Gastroesophageal sphincter (tissue), 4 donors: Measurements from ENCODE around the gene HADH. TPM values are rescaled to one million over a fixed set of nuclear protein-coding genes. Genes with fewer than 3 reads are reported as not detected.

Source experiments
- ATAC-seq: fragments of 150-250 bp; one replicate; pipeline ENCODE4 v1.9.1; 2016; ENCODE audit warnings: mild to moderate bottlenecking, moderate library complexity
- H3K27ac ChIP-seq, 4 donors: fragments of 200-600 bp; sonication (generic) in 3 of 4; 1 replicate in 3 of 4; 2 replicates in 1 of 4; pipeline ENCODE4 v1.5.1; 2016 to 2019
- H3K27me3 ChIP-seq: fragments of 200-600 bp; sonication (generic); one replicate; pipeline ENCODE4 v1.5.1; 2019
- H3K36me3 ChIP-seq, 2 donors: fragments of 200-600 bp; sonication (generic); one replicate each; pipeline ENCODE4 v1.5.1; 2019; ENCODE audit warnings: control low read depth in 1 of 2
- H3K4me1 ChIP-seq, 3 donors: fragments of 200-600 bp; sonication (generic); 1 replicate in 2 of 3; 2 replicates in 1 of 3; pipeline ENCODE4 v1.5.1; 2016 to 2019; ENCODE audit warnings: control low read depth in 2 of 3
- H3K4me3 ChIP-seq, 2 donors: fragments of 200-600 bp; sonication (generic); one replicate each; pipeline ENCODE4 v1.5.1; 2019; ENCODE audit warnings: mild to moderate bottlenecking in 1 of 2, moderate library complexity in 1 of 2
- H3K9me3 ChIP-seq, 3 donors: fragments of 200-600 bp; sonication (generic); one replicate each; pipeline ENCODE4 v1.5.1; 2017 to 2019; ENCODE audit warnings: control low read depth in 2 of 3
- EP300 ChIP-seq: sonication (generic); formaldehyde crosslinking; IDR thresholded peaks from one replicate; pipeline ENCODE4 v1.6.1; 2017; ENCODE audit warnings: antibody characterized with exemption, mild to moderate bottlenecking
- POLR2A ChIP-seq, 2 donors: fragments of 450-650 bp; IDR thresholded peaks; one replicate each; pipeline ENCODE4 v1.6.1; 2017; ENCODE audit warnings: antibody characterized with exemption in 2 of 2, mild to moderate bottlenecking in 2 of 2, moderate library complexity in 1 of 2
- POLR2AphosphoS5 ChIP-seq: sonication (generic); formaldehyde crosslinking; IDR thresholded peaks from one replicate; pipeline ENCODE4 v1.6.1; 2017; ENCODE audit warnings: antibody characterized with exemption
- WGBS, 2 donors: methylation state at CpG; one replicate each; pipeline ENCODE4 v1.1.5; 2018; ENCODE audit warnings: low coverage in 1 of 2; 5-methylcytosine and 5-hydroxymethylcytosine counted together
- total RNA-seq, 4 donors: library from RNA; depleted of rRNA; stranded (reverse); fragments of >200 nt; gene quantifications; one replicate each; pipeline ENCODE4 v1.1.0, GENCODE V29; 2016
- TF ChIP-seq, protein P1 (sequence below), 4 experiments: fragments of 200-600 bp in 2 of 4; fragments of 450-650 bp in 2 of 4; sonication (generic) in 1 of 4; IDR thresholded peaks; one replicate each; pipeline ENCODE4 v1.5.1; 2017 to 2019; ENCODE audit warnings: antibody characterized with exemption in 4 of 4, mild to moderate bottlenecking in 2 of 4, moderate library complexity in 2 of 4

Gene HADH
- total RNA-seq, 4 donors from 2014 or later: 88.9 to 148 (median 112) TPM

DNA sequence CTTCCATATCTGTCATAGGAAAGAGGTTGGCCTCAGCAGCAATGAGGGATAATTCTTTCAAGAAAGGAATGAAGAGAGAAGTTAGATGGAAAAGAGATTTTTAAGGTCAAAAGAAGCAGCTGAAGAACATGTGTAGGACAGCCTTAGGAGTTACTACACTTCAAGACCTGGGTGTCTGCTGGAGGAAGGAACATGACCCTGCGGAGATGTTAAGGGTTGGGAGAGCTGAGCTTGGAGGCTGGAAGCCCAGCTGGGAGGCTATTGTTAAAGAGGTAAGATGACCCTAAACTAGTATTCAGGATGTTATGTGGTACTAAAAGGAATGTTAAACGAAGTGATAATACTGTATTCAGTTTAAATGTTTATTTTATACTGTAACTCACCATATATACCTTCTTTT lies 15.0 kb downstream of the HADH start:
- no peaks in the 10 kb centered on the region for H3K27me3 ChIP-seq
- TF ChIP-seq POLR2AphosphoS5 (no peak), POLR2A (IDR thresholded peaks at IDR 0.05) (no peak), EP300 (no peak)
- TF ChIP-seq, protein P1, sequence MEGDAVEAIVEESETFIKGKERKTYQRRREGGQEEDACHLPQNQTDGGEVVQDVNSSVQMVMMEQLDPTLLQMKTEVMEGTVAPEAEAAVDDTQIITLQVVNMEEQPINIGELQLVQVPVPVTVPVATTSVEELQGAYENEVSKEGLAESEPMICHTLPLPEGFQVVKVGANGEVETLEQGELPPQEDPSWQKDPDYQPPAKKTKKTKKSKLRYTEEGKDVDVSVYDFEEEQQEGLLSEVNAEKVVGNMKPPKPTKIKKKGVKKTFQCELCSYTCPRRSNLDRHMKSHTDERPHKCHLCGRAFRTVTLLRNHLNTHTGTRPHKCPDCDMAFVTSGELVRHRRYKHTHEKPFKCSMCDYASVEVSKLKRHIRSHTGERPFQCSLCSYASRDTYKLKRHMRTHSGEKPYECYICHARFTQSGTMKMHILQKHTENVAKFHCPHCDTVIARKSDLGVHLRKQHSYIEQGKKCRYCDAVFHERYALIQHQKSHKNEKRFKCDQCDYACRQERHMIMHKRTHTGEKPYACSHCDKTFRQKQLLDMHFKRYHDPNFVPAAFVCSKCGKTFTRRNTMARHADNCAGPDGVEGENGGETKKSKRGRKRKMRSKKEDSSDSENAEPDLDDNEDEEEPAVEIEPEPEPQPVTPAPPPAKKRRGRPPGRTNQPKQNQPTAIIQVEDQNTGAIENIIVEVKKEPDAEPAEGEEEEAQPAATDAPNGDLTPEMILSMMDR (IDR thresholded peaks at IDR 0.05): no peak
- no peak overlapping the region for H3K27ac ChIP-seq
- ATAC-seq: no peak
- 88 to 90% methylated on average over 1 to 2 of the region's 2 CpGs for WGBS, 2 donors
- H3K4me3 ChIP-seq: no peak overlapping the region
- peaks cover 0 to 57% (median 6%) of the 10 kb centered on the region in 3 donors for H3K4me1 ChIP-seq
- peaks cover 0 to 8% of the 10 kb centered on the region in 2 donors for H3K36me3 ChIP-seq
- H3K9me3 ChIP-seq: no peaks in the 10 kb centered on the region

DNA sequence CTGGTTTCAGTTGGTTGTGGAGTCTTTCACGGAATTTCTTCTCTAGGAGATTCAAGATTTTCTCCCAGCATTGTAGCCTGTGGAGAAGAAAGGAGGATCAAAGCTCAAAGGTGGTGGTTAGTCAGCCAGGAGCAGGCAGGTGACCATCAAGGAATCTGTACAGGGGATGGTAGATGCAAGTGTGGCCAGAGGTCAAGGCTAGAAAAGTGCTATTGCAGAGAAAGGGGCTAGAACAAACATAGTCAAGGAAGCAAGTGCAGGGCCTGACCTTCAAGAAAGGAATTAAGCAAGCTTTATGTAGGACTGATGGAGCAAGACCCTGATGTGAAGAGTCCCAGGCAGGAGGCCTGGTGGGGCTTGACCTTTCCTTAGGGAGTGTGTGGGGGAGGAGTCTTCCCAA lies 16.1 kb downstream of the HADH start:
- Histone ChIP-seq H3K4me1 (peaks cover 0 to 46% (median 6%) of the 10 kb centered on the region in 3 donors), H3K9me3 (no peaks in the 10 kb centered on the region), H3K27ac (no peak overlapping the region), H3K36me3 (peaks cover 0 to 9% of the 10 kb centered on the region in 2 donors), H3K27me3 (no peaks in the 10 kb centered on the region), H3K4me3 (no peak overlapping the region)
- TF ChIP-seq EP300: no peak
- WGBS, 2 donors: 100% methylated on average over 1 of the region's 1 CpG
- ATAC-seq: no peak

DNA sequence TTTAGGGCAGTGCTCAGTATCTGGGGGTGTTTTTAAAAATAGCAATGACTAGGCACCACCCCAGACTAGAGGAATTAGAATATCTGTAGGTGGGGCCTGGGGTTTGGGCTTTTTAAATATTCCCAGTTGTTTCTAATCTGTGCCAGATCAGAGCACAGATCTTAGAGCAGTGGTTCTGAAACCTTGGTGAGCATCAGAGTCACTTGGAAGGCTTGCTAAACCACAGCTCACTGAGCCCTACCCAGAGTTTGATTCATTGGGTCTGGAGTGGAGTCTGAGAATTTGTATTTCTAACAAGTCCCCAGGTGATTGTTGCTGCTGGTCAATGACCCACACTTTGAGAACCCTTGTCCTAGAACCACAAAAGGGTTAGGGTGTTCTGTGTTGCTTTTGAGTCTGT lies 16.7 kb downstream of the HADH start:
- no peak for ATAC-seq
- no peak for TF ChIP-seq POLR2AphosphoS5
- TF ChIP-seq POLR2A (IDR thresholded peaks at IDR 0.05): no peak
- TF ChIP-seq EP300: no peak
- TF ChIP-seq, protein P1 (IDR thresholded peaks at IDR 0.05): no peak
- peaks cover 0 to 46% (median 6%) of the 10 kb centered on the region in 3 donors for H3K4me1 ChIP-seq
- H3K9me3 ChIP-seq: no peaks in the 10 kb centered on the region
- H3K36me3 ChIP-seq: peaks cover 0 to 14% of the 10 kb centered on the region in 2 donors
- no peak overlapping the region for H3K4me3 ChIP-seq
- H3K27ac ChIP-seq: no peak overlapping the region
- no peaks in the 10 kb centered on the region for H3K27me3 ChIP-seq

DNA sequence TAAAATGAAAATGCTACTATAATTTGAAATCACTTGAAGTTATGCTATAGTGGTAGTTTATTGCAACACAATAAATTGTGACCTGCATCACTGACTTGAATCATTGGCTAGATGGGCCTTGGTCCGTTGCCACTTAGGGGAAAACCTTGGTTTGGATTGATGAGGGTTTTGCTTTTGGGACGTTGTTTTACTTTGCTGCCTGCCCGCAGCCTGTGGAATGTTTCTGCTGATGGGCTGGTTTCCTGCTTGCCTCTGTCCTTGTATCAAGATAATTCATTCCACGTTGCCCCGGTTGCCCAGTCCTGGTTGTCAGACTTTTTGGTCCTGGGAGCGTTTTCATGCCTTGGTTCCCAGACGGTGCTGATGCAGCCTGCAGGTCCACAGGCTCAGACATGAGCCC lies 18.3 kb downstream of the HADH start:
- TF ChIP-seq, protein P1 (IDR thresholded peaks at IDR 0.05): no peak
- TF ChIP-seq POLR2A (IDR thresholded peaks at IDR 0.05) (no peak), EP300 (no peak), POLR2AphosphoS5 (no peak)
- H3K4me3 ChIP-seq: no peak overlapping the region
- no peaks in the 10 kb centered on the region for H3K27me3 ChIP-seq
- H3K9me3 ChIP-seq: no peaks in the 10 kb centered on the region
- H3K4me1 ChIP-seq: peaks cover 0 to 46% (median 6%) of the 10 kb centered on the region in 3 donors
- no peak overlapping the region for H3K27ac ChIP-seq
- WGBS, 2 donors: 96 to 100% methylated on average over 1 to 7 of the region's 7 CpGs
- ATAC-seq: no peak
- H3K36me3 ChIP-seq: peaks cover 0 to 24% of the 10 kb centered on the region in 2 donors

GRCh38 chr4:108008721-108009120 lies 19.0 kb downstream of the HADH start:
- Histone ChIP-seq H3K27ac (no peak overlapping the region), H3K36me3 (peaks cover 0 to 31% of the 10 kb centered on the region in 2 donors), H3K9me3 (no peaks in the 10 kb centered on the region), H3K4me1 (peaks cover 0 to 39% (median 6%) of the 10 kb centered on the region in 3 donors), H3K27me3 (no peaks in the 10 kb centered on the region), H3K4me3 (no peak overlapping the region)
- WGBS, 2 donors: 76% methylated on average over 2 of the region's 2 CpGs; no CpG with 5 or more reads in 1 of the 2 donors
- no peak for ATAC-seq
- TF ChIP-seq POLR2A (IDR thresholded peaks at IDR 0.05): no peak
- no peak for TF ChIP-seq EP300
- TF ChIP-seq, protein P1 (IDR thresholded peaks at IDR 0.05): no peak
- no peak for TF ChIP-seq POLR2AphosphoS5
